ENCODE measurements around the gene GOLGA3. TPM values are rescaled to one million over a fixed set of nuclear protein-coding genes. Genes with fewer than 3 reads are reported as not detected.

GOLGA3 gene
- total RNA-seq, 1 donor = 104 TPM

- no peak for DNase-seq (ENCODE audit: low read depth)
- TF ChIP-seq CTCF (IDR thresholded peaks at IDR 0.05; ENCODE audit: insufficient read depth, low read length) = no peak
- no peak overlapping the region for H3K4me3 ChIP-seq (ENCODE audit: low read depth, low read length)
These were observed 21.2 kb downstream of the GOLGA3 start for GRCh38 chr12:132807295-132808092.

DNA sequence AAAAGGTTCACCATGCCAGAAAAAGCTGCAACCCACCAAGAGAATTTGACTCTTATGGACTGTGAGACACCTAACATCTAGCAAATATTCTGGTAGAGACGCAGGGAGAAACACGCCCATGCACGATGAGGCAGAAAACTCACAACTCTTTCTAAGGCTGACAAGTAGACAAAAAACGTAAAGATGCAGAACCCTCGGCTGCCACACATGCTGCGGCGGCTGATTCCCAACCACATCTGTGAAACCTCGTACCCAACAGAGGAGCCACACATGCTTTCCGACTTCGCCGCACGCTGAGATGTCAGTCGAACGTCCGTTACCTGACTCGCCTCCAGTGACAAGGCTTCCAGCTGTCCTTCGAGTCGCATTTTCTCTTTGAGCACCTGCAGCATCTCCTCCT is 21.8 kb downstream of the GOLGA3 start:
- DNase-seq (ENCODE audit: low read depth) = no peak
- TF ChIP-seq CTCF (IDR thresholded peaks at IDR 0.05; ENCODE audit: insufficient read depth, low read length) = no peak
- H3K4me3 ChIP-seq (ENCODE audit: low read depth, low read length) = no peak overlapping the region

DNA sequence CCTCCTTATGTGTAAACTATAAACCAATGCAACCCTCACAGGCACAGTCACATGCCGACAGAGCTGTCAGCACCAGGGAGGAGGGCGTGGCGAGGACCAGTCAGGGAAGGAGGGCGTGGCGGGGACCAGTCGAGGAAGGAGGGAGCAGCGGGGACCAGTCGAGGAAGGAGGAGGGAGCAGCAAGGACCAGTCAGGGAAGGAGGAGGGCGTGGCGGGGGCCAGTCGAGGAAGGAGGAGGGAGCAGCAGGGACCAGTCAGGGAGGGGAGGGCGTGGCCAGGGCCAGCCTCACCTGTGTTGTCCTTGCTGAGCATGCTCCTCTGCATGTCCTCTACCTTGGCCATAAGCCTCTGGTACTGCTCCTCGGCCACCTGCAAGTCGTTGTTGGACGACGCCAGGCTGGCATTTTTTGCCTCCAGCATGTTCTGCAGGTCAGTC is 24.2 kb downstream of the GOLGA3 start:
- TF ChIP-seq CTCF (IDR thresholded peaks at IDR 0.05; ENCODE audit: insufficient read depth, low read length) = no peak
- no peak overlapping the region for H3K4me3 ChIP-seq (ENCODE audit: low read depth, low read length)
- no peak for DNase-seq (ENCODE audit: low read depth)

- H3K4me3 ChIP-seq (ENCODE audit: low read depth, low read length) = no peak overlapping the region
- TF ChIP-seq CTCF (IDR thresholded peaks at IDR 0.05; ENCODE audit: insufficient read depth, low read length) = no peak
- peak; percentile 7 for DNase-seq (ENCODE audit: low read depth)
These were observed 24.8 kb downstream of the GOLGA3 start for GRCh38 chr12:132803888-132804287.

- no peak for TF ChIP-seq CTCF (IDR thresholded peaks at IDR 0.05; ENCODE audit: insufficient read depth, low read length)
- no peak for DNase-seq (ENCODE audit: low read depth)
- no peak overlapping the region for H3K4me3 ChIP-seq (ENCODE audit: low read depth, low read length)
These were observed 25.5 kb downstream of the GOLGA3 start for GRCh38 chr12:132803125-132803524.

DNA sequence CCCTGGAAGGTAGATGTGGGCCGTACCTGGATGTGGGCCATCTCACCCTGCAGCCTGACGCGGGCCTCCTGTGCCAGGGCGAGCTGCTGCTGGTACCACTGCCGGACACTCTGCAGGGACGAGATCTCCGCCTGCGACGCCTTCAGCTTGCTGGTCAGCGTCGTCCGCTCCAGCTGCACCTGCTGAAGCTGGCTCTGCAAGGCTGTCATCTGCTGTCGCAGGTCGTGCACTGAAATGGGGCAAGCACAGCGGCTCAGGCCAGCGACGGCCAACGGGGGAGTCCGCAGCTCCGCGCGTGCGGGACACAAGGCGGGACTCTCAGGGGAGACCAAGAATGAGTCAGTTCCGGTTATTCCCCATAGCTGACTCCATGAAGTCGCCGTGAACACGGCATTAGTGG is 26.9 kb downstream of the GOLGA3 start:
- H3K4me3 ChIP-seq (ENCODE audit: low read depth, low read length) = no peak overlapping the region
- TF ChIP-seq CTCF (IDR thresholded peaks at IDR 0.05; ENCODE audit: insufficient read depth, low read length) = no peak
- no peak for DNase-seq (ENCODE audit: low read depth)

DNA sequence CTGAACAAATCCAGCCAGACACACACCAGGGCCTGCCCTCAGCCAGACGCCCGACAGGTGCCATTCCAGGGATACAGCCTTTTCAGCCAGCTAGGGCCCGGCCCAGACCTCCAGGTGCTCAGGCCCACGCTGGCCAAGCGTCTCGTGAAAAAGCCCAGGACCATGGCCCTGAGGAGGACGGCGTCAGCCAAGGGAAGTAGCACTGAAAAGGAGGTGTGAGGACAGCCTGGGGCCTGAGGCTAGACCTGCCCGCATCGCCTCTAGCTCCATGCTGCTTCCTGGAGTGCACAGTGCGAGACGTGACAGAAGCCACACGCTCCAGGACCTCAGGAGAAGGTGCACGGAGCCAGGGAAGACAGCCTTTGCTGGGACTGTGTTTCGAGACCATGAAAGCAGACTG is 29.8 kb downstream of the GOLGA3 start:
- no peak for TF ChIP-seq CTCF (IDR thresholded peaks at IDR 0.05; ENCODE audit: insufficient read depth, low read length)
- no peak for DNase-seq (ENCODE audit: low read depth)

More for the DNA sequence above, 29.8 kb downstream of the GOLGA3 start:
- no peak overlapping the region for H3K4me3 ChIP-seq (ENCODE audit: low read depth, low read length)

Data from fibroblast of the aortic adventitia (primary cell).